GM19463 (cell line): ENCODE results near the gene PLXNC1.

Experiments used
- ATAC-seq: cut with Tn5 transposase; IDR thresholded peaks from one replicate; pipeline ENCODE4 v1.9.1; 2021; ENCODE audit warnings: mild to moderate bottlenecking, moderate library complexity; ENCODE audit not compliant: unreplicated experiment

PLXNC1 gene

GRCh38 chr12:94147991-94148738, at the start of gene PLXNC1:
Gene PLXNC1 (plus strand): TSS chr12:94148577. CDS start chr12:94148972, 395 bp downstream.
- ATAC-seq = peak; percentile 40

- no peak for ATAC-seq
Observed at GRCh38 chr12:94099191-94099590, 49.2 kb upstream of the PLXNC1 start.

- ATAC-seq = no peak
Observed at GRCh38 chr12:94099632-94100031, 48.7 kb upstream of the PLXNC1 start.

- ATAC-seq = no peak
Observed at GRCh38 chr12:94100211-94100627, 48.2 kb upstream of the PLXNC1 start.

GRCh38 chr12:94100990-94101737, 47.2 kb upstream of the PLXNC1 start:
- ATAC-seq = peak; percentile 58

- ATAC-seq = peak; percentile 87
Observed at GRCh38 chr12:94101738-94102660, 46.4 kb upstream of the PLXNC1 start.

GRCh38 chr12:94103986-94104385, 44.4 kb upstream of the PLXNC1 start:
- no peak for ATAC-seq

GRCh38 chr12:94107910-94108309, 40.5 kb upstream of the PLXNC1 start:
- ATAC-seq = no peak

GRCh38 chr12:94109160-94109559, 39.2 kb upstream of the PLXNC1 start:
- no peak for ATAC-seq

- no peak for ATAC-seq
Observed at GRCh38 chr12:94110258-94110657, 38.1 kb upstream of the PLXNC1 start.

GRCh38 chr12:94111302-94111701, 37.1 kb upstream of the PLXNC1 start:
- ATAC-seq = no peak

GRCh38 chr12:94112121-94112520, 36.3 kb upstream of the PLXNC1 start:
- no peak for ATAC-seq

- no peak for ATAC-seq
Observed at GRCh38 chr12:94114166-94114565, 34.2 kb upstream of the PLXNC1 start.

GRCh38 chr12:94116191-94116590, 32.2 kb upstream of the PLXNC1 start:
- no peak for ATAC-seq

GRCh38 chr12:94121886-94122285, 26.5 kb upstream of the PLXNC1 start:
- ATAC-seq = no peak

GRCh38 chr12:94122591-94122990, 25.8 kb upstream of the PLXNC1 start:
- ATAC-seq = no peak

- ATAC-seq = no peak
Observed at GRCh38 chr12:94123127-94123526, 25.2 kb upstream of the PLXNC1 start.

- no peak for ATAC-seq
Observed at GRCh38 chr12:94126067-94126466, 22.3 kb upstream of the PLXNC1 start.

- no peak for ATAC-seq
Observed at GRCh38 chr12:94127239-94128131, 20.9 kb upstream of the PLXNC1 start.

- no peak for ATAC-seq
Observed at GRCh38 chr12:94128280-94128679, 20.1 kb upstream of the PLXNC1 start.
